ENCODE data around the gene IKBKE.
A peak's percentile ranks its signal among the peaks of the same experiment; 100 is the strongest.
"Not testable (repeated sequence)": the region's sequence is repeated elsewhere in the genome, so short reads cannot be mapped to it uniquely, and the experiment has no call there.

The IKBKE gene

GRCh38 chr1:206479183-206480125, 9.2 kb downstream of the IKBKE start:
- TF ChIP-seq CTCF (IDR thresholded peaks at IDR 0.05; ENCODE audit: control extremely low read depth, extremely low read depth, low read depth, missing control alignments), result peak; percentile 74
- ChIA-PET POLR2A (no interaction called here), CTCF (interaction anchor here (0.6 to 10.3 kb wide), 51 partner anchors 9 to 1318 kb away, joined by 3 to 179 read pairs (median 5); partner anchors contain the start of genes EIF2D, FCMR, IKBKE and RASSF5)
- DNase-seq (ENCODE audit: extremely low spot score), result peak; percentile 85

DNA sequence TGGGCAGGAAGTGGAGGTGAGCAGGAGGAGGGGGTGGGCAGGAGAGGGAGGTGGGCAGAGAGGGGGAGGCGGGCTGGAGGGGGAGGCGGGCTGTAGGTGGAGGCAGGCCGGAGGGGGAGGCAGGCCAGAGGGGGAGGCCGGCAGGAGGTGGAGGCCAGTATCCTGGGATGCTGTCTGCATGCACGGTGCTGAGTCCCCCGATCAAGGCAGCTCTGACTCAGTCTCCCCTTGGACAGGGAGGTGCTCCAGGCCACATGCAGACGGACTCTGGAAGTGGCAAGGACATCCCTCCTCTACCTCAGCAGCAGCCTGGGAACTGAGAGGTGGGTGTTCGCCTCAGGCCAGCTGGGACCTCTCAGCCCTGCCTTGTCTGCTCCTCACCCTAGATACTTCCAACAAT, 9.9 kb downstream of the IKBKE start:
- ChIA-PET CTCF (interaction anchor here (1.0 to 10.3 kb wide), 29 partner anchors 9 to 501 kb away, joined by 3 to 179 read pairs (median 7); partner anchors contain the start of genes EIF2D, IKBKE and RASSF5), POLR2A (no interaction called here)
- no peak for DNase-seq (ENCODE audit: extremely low spot score)

DNA sequence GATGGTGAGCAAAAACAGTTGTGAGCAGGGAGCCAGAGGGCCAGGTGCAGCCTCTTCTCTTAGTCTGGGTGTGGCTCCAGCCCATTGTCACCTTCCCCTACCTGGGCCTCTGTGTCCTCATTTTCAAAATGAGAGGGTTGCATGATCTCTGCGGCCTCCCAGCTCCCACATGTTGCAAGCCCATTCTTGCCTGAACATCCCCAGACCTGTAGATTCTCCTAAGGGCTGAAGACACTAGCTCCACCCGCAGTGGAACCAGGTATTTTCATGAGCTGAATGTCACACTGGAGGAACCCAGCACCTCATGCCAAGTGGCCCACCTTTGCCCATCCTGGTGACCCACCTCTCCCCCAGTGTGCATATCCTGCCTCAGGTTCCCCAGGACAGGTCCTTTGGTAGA, 12.3 kb downstream of the IKBKE start:
- POLR2A ChIA-PET, result no interaction called here
- CTCF ChIA-PET, result interaction anchor here (0.9 to 10.3 kb wide), 10 partner anchors 7 to 327 kb away, joined by 3 to 179 read pairs (median 7); partner anchors contain the start of genes EIF2D, IKBKE and RASSF5
- DNase-seq (ENCODE audit: extremely low spot score), result no peak
- TF ChIP-seq CTCF (IDR thresholded peaks at IDR 0.05; ENCODE audit: control extremely low read depth, extremely low read depth, low read depth, missing control alignments), result no peak

More for the DNA sequence above, 9.9 kb downstream of the IKBKE start:
- no peak for TF ChIP-seq CTCF (IDR thresholded peaks at IDR 0.05; ENCODE audit: control extremely low read depth, extremely low read depth, low read depth, missing control alignments)

DNA sequence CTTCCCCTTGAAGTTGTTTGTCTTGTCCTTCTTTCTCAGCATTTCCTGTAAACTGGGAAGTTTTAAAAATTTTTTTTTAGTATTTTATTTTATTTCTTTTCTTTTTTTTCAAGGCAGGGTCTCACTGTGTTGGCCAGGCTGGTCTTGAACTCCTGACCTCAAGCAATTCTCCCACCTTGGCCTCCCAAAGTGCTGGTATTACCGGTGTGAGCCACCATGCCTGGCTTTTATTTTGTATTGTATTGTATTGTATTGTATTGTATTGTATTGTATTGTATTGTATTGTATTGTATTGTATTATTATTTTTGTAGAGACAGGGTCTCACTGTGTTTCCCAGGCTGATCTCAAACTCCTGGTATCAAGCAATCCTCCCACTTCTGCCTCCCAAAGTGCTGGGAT, 13.6 kb downstream of the IKBKE start:
- CTCF ChIA-PET, result interaction anchor here (2.0 to 10.3 kb wide), 2 partner anchors 14 to 16 kb away, joined by 9 to 179 read pairs; partner anchors contain the start of genes IKBKE and RASSF5
- POLR2A ChIA-PET; DNase-seq (ENCODE audit: extremely low spot score): not testable (repeated sequence)

DNA sequence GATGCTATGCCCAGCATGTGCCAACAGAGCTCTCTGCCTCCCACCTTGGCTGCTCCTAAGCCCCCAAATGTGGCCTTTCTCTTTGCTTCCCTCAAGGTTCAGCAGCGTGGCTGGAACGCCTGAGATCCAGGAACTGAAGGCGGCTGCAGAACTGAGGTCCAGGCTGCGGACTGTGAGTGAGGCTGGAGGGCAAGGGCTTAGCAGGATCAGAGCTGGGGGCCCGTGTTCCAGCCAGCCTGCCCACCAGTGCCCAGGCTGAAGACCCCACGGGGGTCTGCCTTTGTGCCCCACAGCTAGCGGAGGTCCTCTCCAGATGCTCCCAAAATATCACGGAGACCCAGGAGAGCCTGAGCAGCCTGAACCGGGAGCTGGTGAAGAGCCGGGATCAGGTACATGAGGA, 14.6 kb downstream of the IKBKE start:
- ChIA-PET POLR2A (no interaction called here), CTCF (interaction anchor here (1.0 to 10.3 kb wide), 3 partner anchors 15 to 98 kb away, joined by 4 to 179 read pairs (median 5); partner anchors contain the start of gene RASSF5)
- no peak for DNase-seq (ENCODE audit: extremely low spot score)
- TF ChIP-seq CTCF (IDR thresholded peaks at IDR 0.05; ENCODE audit: control extremely low read depth, extremely low read depth, low read depth, missing control alignments), result no peak

DNA sequence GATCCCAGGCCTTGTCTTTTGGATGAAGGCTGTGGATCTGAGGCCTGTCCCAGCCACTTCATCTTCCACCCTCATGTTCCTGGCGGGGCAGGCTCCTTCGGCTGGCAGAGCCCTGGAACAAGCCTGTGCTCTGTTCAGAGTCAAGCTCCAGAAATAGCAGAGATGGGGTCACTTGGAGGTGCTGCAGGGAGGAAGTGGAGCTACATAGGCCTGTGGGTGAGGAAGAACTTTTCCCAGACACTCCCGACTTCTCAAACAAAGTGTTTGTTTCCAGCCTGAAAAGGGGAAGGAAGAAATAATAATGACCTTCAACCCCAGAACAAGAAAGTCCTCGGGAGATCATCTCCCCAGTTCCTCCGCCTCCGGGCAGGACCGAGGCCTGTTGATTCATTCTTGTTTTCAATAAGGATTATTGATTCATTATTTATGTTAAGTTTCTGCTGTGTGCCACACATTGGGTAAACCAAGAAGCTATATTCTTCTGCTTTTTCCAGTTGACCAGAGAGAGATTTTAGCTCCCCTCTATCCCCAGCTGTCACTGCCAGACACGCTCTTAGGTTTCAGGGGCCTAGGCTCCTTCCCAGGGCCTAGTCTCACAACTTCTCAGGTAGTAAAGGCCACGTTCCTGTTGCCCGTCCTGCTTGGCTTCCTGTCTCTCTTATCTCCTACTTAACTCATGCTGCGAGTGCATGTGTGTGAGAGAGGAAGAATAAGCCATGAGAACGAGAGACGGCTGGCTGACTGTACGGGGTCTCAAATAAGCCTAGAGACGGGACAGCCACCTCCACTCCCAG, 16.9 kb downstream of the IKBKE start:
- CTCF ChIA-PET, result interaction anchor here (0.8 to 4.4 kb wide), 5 partner anchors 8 to 177 kb away, joined by 3 to 70 read pairs (median 3); no protein-coding TSS in a partner anchor
- no peak for TF ChIP-seq CTCF (IDR thresholded peaks at IDR 0.05; ENCODE audit: control extremely low read depth, extremely low read depth, low read depth, missing control alignments)
- no peak for DNase-seq (ENCODE audit: extremely low spot score)
- POLR2A ChIA-PET, result interaction anchor here (0.7 kb wide), 1 partner anchor 158 kb away, joined by 3 read pairs; no protein-coding TSS in a partner anchor
